Endothelial cell of umbilical vein (primary cell): ENCODE results near the gene PYHIN1. TPM values are rescaled to one million over a fixed set of nuclear protein-coding genes. Genes with fewer than 3 reads are reported as not detected.
A peak's percentile ranks its signal among the peaks of the same experiment; 100 is the strongest.

Experiments used
- BruUV-seq: library from RNA; stranded (reverse); fragments of 400-500 nt; replicated peaks from 2 replicates; lab custom pipeline; 2021; lab: Mats Ljungman, UMichigan
- CTCF ChIA-PET: fragments of 300-600, 350-600 bp; sonication (Branson Sonifier 250); formaldehyde crosslinking; loops from one replicate; lab custom pipeline; 2021; ENCODE audit warnings: antibody characterized with exemption, inconsistent platforms; lab: Charles Lee
- POLR2A ChIA-PET: fragments of 300-600, 350-600 bp; sonication (Branson Sonifier 250); formaldehyde crosslinking; loops from one replicate; lab custom pipeline; 2021; ENCODE audit warnings: antibody characterized with exemption, inconsistent platforms; lab: Charles Lee
- DNase-seq: peaks from one replicate; pipeline ENCODE4 v3.0.0-alpha.2; 2011; ENCODE audit warnings: low read depth, low spot score
- FAIRE-seq: peaks from 2 replicates; lab custom pipeline; 2011; peaks lifted over from hg19 to GRCh38; lab: Jason Lieb, UNC
- H2AFZ ChIP-seq: 2 replicates; pipeline ENCODE4 v1.6.0; 2012; ENCODE audit warnings: low read depth, low read length, control low read depth, inconsistent platforms
- H3K27ac ChIP-seq: 2 replicates; pipeline ENCODE4 v1.5.1; 2011; ENCODE audit warnings: low read depth, mild to moderate bottlenecking, control low read depth, low read length, moderate library complexity; ENCODE audit not compliant: insufficient read depth
- H3K27me3 ChIP-seq, 2 experiments: 2 replicates each; pipeline versions ENCODE4 v1.6.0 to v1.6.1; 2011; ENCODE audit warnings: low read length in 2 of 2, mixed read lengths in 1 of 2; ENCODE audit not compliant: control insufficient read depth in 2 of 2, insufficient read depth in 2 of 2
- H3K36me3 ChIP-seq, 2 experiments: 2 replicates in 1 of 2; 3 replicates in 1 of 2; pipeline ENCODE4 v1.5.1; 2011; ENCODE audit warnings: low read length in 2 of 2, mild to moderate bottlenecking in 1 of 2, moderate library complexity in 1 of 2; ENCODE audit not compliant: control insufficient read depth in 2 of 2, insufficient read depth in 2 of 2; ENCODE audit errors: extremely low read depth in 1 of 2
- H3K4me1 ChIP-seq: 3 replicates; pipeline ENCODE4 v1.5.1; 2011; ENCODE audit warnings: mild to moderate bottlenecking, low read length; ENCODE audit not compliant: control insufficient read depth, insufficient read depth; ENCODE audit errors: extremely low read depth
- H3K4me2 ChIP-seq: 2 replicates; pipeline ENCODE4 v1.6.1; 2011; ENCODE audit warnings: low read length, control low read depth, mixed read lengths; ENCODE audit not compliant: insufficient read depth
- H3K4me3 ChIP-seq, 3 experiments: fragments of 200-600 bp in 1 of 3; sonication (generic), shearing (Covaris generic) in 1 of 3; replicated peaks in 1 of 3; 2 replicates each; pipeline ENCODE4 v1.5.1; 2011 to 2016; ENCODE audit warnings: control low read depth in 3 of 3, low read length in 3 of 3, mild to moderate bottlenecking in 2 of 3, inconsistent platforms in 1 of 3, low read depth in 1 of 3, moderate library complexity in 1 of 3; ENCODE audit not compliant: insufficient read depth in 1 of 3
- H3K79me2 ChIP-seq: 2 replicates; pipeline ENCODE4 v1.6.0; 2012; ENCODE audit warnings: low read length, inconsistent platforms; ENCODE audit not compliant: control insufficient read depth, insufficient read depth
- H3K9ac ChIP-seq: replicated peaks from 2 replicates; pipeline ENCODE3; 2011; ENCODE audit warnings: low read length, control low read depth; ENCODE audit not compliant: insufficient read depth; ENCODE audit errors: extremely low read depth
- H3K9me1 ChIP-seq: replicated peaks from 3 replicates; pipeline ENCODE4 v1.6.0; 2011; ENCODE audit warnings: mild to moderate bottlenecking, low read length; ENCODE audit not compliant: control insufficient read depth, insufficient read depth; ENCODE audit errors: extremely low read depth
- H3K9me3 ChIP-seq: replicated peaks from 2 replicates; pipeline ENCODE4 v1.5.1; 2012; ENCODE audit warnings: low read length, inconsistent platforms; ENCODE audit not compliant: control insufficient read depth, insufficient read depth
- H4K20me1 ChIP-seq: replicated peaks from 2 replicates; pipeline ENCODE3; 2011; ENCODE audit warnings: mild to moderate bottlenecking, low read length; ENCODE audit not compliant: control insufficient read depth, insufficient read depth; ENCODE audit errors: extremely low read depth
- EZH2 ChIP-seq: IDR thresholded peaks from 2 replicates; pipeline ENCODE4 v1.6.1; 2012; ENCODE audit warnings: borderline replicate concordance, low read depth, mild to moderate bottlenecking, moderate library complexity, low read length, inconsistent platforms; ENCODE audit not compliant: severe bottlenecking
- FOS ChIP-seq: IDR thresholded peaks from 2 replicates; pipeline ENCODE4 v1.6.1; 2011; ENCODE audit warnings: mild to moderate bottlenecking, low read length, moderate library complexity, borderline replicate concordance; ENCODE audit not compliant: insufficient read depth
- GATA2 ChIP-seq: IDR thresholded peaks from 2 replicates; pipeline ENCODE4 v1.7.0; 2011; ENCODE audit warnings: low read depth, mild to moderate bottlenecking, moderate library complexity, mixed read lengths, low read length; ENCODE audit not compliant: insufficient read length, insufficient read depth
- JUN ChIP-seq: IDR thresholded peaks from 2 replicates; pipeline ENCODE4 v1.6.1; 2011; ENCODE audit warnings: borderline replicate concordance, low read depth; ENCODE audit not compliant: insufficient read length, insufficient read depth
- POLR2A ChIP-seq: IDR thresholded peaks from 2 replicates; pipeline ENCODE4 v1.6.1; 2012; ENCODE audit warnings: low read depth, mild to moderate bottlenecking, control low read depth, low read length
- dilution Hi-C: fragments of 300-500 bp; cut with MboI; formaldehyde crosslinking; loops from one replicate; pipeline ENCODE4 v1.15.0; 2019; ENCODE audit warnings: low sequenced_read_pairs; ENCODE audit not compliant: extremely low pct_ligation_motif_present
- intact Hi-C: fragments of 100-400 bp; cut with micrococcal nuclease; formaldehyde crosslinking; loops from one replicate; pipeline ENCODE4 v1.10.0; 2022
- polyA plus RNA-seq, 4 experiments: library from polyadenylated mRNA; depleted of rRNA in 3 of 4; stranded (reverse) in 3 of 4; unstranded in 1 of 4; fragments of >200 nt; gene quantifications; 2 replicates each; pipeline versions ENCODE4 v1.2.1 to v1.2.3, GENCODE V29; 2011 to 2012; ENCODE audit warnings: missing spikeins in 1 of 4
- total RNA-seq: library from RNA; stranded (reverse); gene quantifications from 2 replicates; pipeline ENCODE4 v1.2.3, GENCODE V29; 2021
- TF ChIP-seq, protein P1 (sequence below): IDR thresholded peaks from 2 replicates; pipeline ENCODE4 v1.6.1; 2011; ENCODE audit not compliant: insufficient read depth, insufficient read length
- TF ChIP-seq, protein P2 (sequence below), 2 donors: IDR thresholded peaks; 1 replicate in 1 of 2; 2 replicates in 1 of 2; pipeline ENCODE4 v1.5.1; 2011; ENCODE audit warnings: low read length in 2 of 2, mild to moderate bottlenecking in 2 of 2, moderate library complexity in 2 of 2, control low read depth in 1 of 2, inconsistent platforms in 1 of 2, low read depth in 1 of 2; ENCODE audit not compliant: insufficient read depth in 1 of 2; ENCODE audit errors: extremely low read depth in 1 of 2

PYHIN1 gene
- total and polyA plus RNA-seq, 2 donors (not counting 3 experiments of a cell fraction or from before 2014, with no cell fraction given), result not detected

- FAIRE-seq (no peak), DNase-seq (no peak)
- Histone ChIP-seq H3K4me3 (peak overlapping the region in 1 of 3 experiments; percentile 78), H3K27ac (no peak overlapping the region), H3K4me2 (peak overlapping the region; percentile 93), H2AFZ (peak overlapping the region; percentile 35), H3K4me1 (peaks cover 26% of the 10 kb centered on the region), H3K9me1 (no peaks in the 10 kb centered on the region), H3K36me3 (no peaks in the 10 kb centered on the region), H3K27me3 (peaks cover 2% of the 10 kb centered on the region in 2 experiments), H4K20me1 (no peaks in the 10 kb centered on the region), H3K79me2 (no peaks in the 10 kb centered on the region), H3K9me3 (no peaks in the 10 kb centered on the region), H3K9ac (no peak overlapping the region)
- ChIA-PET CTCF (interaction anchor here (0.6 to 2.4 kb wide), 23 partner anchors 9 to 1978 kb away, joined by 3 to 96 read pairs (median 4); partner anchors contain the start of gene IFI16), POLR2A (interaction anchor here (1.0 kb wide), 1 partner anchor 795 kb away, joined by 4 read pairs; no protein-coding TSS in a partner anchor)
- dilution Hi-C loops, result no loop called here
- no TSS peak for BruUV-seq
- intact Hi-C loops, result loop anchor here (1.0 to 10.0 kb wide), 7 partner anchors 8 to 1037 kb away; partner anchors contain the start of gene PIGM
- TF ChIP-seq FOS (no peak), EZH2 (no peak), POLR2A (no peak), JUN (no peak), GATA2 (no peak)
- TF ChIP-seq, protein P1, sequence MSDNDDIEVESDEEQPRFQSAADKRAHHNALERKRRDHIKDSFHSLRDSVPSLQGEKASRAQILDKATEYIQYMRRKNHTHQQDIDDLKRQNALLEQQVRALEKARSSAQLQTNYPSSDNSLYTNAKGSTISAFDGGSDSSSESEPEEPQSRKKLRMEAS, result no peak
- TF ChIP-seq, protein P2, sequence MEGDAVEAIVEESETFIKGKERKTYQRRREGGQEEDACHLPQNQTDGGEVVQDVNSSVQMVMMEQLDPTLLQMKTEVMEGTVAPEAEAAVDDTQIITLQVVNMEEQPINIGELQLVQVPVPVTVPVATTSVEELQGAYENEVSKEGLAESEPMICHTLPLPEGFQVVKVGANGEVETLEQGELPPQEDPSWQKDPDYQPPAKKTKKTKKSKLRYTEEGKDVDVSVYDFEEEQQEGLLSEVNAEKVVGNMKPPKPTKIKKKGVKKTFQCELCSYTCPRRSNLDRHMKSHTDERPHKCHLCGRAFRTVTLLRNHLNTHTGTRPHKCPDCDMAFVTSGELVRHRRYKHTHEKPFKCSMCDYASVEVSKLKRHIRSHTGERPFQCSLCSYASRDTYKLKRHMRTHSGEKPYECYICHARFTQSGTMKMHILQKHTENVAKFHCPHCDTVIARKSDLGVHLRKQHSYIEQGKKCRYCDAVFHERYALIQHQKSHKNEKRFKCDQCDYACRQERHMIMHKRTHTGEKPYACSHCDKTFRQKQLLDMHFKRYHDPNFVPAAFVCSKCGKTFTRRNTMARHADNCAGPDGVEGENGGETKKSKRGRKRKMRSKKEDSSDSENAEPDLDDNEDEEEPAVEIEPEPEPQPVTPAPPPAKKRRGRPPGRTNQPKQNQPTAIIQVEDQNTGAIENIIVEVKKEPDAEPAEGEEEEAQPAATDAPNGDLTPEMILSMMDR (IDR thresholded peaks at IDR 0.05; ENCODE audit: extremely low read depth in 1 of 2, insufficient read depth in 1 of 2, low read depth in 1 of 2, low read length in 2 of 2), result no peak
Observed at GRCh38 chr1:158998037-158998780, 66.9 kb downstream of the PYHIN1 start.
